KG1 (cell line): Measurements from ENCODE around the gene CLEC4C.

ENCODE experiments used
- DNase-seq: peaks from one replicate; lab custom pipeline; 2025; lab: John Stamatoyannopoulos, UW

The CLEC4C gene

DNA sequence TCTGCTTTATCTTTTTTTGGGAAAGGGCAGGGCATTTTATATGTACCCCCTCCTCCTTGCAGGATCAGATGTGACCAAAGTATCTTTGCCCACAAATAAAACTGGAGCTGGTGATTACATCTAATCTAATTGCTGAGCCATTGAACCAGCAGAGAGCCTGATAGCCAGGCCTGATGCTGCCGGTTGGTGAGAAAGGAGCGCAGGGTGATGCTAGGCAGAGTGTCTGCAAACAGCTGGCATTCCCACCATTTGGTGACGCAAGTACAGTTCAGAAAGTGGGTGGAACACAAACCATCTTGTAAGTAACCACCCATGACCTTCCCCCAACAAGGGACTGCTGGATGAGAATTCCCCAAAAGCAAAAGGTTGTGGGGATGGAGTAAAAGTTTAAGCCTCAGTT is 23.2 kb downstream of the CLEC4C start:
- no peak for DNase-seq

GRCh38 chr12:7719946-7720730 is 27.0 kb downstream of the CLEC4C start:
- DNase-seq = no peak

DNA sequence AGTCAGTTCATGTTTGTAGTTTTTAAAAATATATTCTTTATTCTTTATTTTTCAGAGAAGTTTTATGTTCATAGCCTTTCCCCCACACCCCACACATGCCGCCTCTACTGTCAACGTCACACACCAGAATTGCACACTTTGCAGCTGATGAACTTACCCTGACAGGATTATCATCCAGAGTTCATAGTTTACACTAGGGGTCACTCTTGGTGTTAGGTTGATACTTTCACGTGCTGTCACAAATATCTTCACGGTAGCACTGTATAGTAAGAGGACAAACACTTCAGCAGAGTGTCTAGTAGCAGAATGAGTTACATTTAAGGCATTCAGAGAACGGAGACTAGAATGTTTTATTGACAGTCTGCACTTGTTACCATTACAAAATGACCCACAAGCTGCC is 30.8 kb downstream of the CLEC4C start:
- DNase-seq = no peak

DNA sequence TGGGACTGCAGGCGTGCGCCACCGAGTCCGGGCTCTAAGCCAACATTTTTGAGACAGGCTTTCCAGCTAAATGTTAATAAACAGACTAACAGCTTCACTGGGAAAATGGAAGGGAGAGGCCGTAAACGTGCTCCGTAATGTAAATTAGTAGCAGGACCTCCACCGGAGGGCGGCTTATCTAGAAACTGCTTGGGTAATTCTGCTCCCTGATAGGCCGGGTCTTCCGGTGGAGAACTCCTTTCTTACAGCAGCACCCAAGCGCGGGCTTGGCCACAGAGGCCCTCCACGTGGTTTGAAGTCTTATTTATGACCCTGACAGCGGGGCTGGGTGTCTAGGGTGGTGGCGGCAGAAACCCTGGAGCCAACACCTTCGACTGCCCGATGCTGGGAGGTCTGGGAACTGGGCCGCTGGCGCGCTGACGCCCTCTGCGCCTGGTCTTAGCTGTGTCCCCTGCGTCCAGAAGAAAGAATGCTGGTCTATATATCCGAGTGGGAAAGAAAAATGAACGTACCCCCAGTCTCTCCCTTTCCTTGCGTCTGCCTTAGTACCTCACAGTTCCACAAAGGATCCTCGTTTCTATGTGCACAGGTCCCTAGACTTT is 34.2 kb downstream of the CLEC4C start:
- no peak for DNase-seq

- no peak for DNase-seq
These were observed 36.0 kb downstream of the CLEC4C start, which contains the start of gene DPPA3 for GRCh38 chr12:7711133-7711532. Gene DPPA3, plus strand, starts transcription at chr12:7711433. Its CDS starts 138 bp downstream, at chr12:7711571.

DNA sequence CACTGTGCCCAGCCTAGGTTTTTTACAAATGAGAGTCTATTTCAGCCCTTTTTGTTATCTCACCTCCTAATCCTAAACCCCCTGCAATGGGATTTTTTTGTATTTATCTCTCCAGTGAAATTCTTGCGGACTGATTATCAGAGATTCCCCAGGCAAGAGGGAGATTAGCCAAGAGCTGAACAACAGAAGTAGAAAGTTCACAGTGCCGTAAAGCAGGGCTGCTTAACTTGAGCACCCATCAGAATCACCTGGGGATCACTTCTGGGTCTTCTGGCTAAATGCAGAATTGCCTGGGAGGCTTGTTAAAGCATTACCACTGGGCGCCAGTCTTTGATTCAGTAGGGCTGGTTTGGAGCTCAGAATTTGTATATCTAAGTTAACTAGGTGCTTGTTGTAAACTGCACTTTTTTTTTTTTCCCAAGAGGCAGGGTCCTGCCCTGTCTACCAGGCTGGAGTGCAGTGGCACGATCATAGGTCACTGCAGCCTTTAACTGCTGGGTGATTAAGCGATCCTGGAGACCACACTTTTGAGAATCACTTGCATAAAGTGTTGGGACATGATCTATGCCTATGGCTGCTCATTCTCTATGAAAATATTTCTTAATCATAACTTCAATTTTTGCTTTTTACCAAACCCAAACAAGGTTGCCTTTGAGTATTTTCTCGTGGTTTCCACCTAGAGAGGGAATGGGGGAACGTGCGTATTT is 37.1 kb downstream of the CLEC4C start:
- DNase-seq = no peak

DNA sequence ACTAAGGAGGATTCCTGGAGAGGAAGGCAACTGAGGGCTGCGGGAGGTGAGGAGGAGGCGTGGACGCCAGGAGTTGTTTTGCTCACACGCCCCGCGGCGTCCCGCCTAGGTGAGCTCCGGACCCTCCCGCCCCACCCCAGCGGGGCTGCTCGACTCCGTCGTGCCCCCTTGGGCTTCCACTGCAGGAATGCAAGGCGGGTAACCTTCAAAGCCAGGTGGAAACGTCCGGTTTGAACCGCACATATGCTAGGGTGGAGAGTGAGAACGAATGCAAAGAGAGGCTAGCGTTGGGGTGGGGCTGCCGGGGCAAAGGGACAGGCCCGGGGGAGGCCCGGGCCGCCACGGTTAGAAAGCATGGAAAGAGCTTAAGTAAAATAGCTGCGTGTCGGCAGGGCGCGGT is 41.3 kb downstream of the CLEC4C start:
- DNase-seq = no peak

DNA sequence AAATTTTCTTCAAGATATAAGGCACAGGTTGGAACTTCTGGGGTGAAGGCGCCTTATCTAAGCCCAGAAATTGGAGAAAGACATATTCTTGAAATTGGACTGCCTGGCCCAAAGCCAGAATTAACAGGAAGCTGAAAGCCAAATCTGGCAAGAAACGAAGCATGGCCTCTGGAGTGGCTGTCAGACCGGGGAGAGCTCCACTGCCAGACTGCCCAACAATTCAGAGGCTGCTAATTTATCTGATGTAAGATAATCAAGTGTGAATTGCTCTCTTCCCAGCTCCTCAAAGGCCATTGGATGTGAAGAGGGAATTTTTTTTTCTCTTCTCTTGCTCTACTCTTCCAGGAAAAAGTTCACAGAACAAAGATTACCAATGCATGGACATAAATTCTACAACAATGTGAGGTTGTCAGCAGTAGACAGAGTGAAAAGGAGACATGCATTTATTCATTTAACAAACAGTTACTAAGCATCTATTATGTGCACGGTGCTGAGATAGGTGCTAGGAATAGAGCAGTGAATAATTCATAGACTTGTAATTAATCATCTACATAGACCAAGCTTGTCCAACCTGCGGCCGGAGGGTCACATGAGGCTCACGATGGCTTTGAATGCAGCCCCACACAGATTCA is 51.5 kb downstream of the CLEC4C start, which contains the start of gene GDF3:
Gene GDF3 (minus strand): TSS at position 210 of the 632 bp plus-strand sequence. CDS start 47 bp downstream, at position 163.
- no peak for DNase-seq

DNA sequence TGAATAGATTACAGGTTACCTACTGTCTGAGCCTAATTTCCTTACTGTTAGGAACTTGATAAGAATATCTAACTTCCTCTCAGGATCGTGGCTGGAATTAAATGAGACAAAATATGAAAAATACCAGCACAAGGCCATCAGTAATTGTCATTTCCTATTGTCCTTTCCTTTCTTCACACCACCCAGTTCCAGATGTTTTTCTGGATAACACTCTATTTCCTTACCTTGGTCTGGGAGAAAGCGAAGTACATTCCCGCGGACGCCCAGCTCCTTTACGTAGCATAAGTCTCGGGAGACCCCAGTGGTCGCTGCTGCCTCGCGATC is 52.0 kb downstream of the CLEC4C start:
- no peak for DNase-seq

DNA sequence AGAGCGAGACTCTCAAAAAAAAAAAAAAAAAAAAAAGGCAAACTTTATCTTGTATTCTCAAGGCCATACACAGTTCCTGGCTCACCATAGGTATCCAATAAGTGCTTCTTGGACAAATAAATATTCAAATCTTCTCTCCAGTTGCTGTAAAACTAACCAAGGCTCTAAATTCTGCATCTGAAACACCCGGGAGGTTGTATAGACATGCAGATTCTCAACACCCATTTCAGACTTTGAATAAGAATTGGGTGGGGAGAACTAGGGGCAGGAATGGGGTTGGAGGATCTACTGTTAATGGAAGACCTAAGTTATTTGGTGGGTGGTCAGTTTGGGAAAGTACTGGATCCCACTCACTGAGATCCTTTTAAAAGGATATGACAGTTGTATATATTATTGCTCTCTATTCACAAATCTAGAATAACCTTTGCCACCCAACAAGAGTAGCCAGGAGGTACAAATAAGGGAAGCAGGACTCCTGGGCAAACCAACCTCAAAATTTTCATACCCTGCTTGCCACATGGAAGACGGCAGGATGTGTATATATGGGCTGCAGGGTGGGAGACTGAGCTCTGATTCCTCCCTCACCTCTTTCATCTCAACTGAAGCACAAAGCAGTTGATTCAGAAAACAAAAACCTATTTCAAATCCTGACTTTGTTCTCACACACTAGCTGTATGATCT is 52.5 kb downstream of the CLEC4C start:
- DNase-seq = no peak

DNA sequence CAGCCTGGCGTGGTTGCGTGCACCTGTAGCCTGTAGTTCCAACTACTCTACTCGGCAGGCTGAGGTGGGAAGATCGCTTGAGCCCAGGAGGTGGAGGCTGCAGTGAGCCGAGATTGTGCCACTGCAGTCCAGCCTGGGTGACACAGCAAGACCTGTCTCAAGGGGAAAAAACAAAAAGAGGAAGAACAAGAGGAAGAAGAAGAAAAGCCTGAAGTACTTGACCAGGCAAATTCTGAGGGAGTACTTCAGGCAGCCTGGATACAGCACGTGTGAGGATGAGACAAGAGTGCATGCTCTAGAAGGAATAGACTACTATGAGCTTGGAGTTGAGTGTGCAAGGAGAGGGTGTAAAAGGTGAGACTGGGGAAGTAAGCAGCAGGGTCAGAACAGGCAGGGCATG is 53.4 kb downstream of the CLEC4C start:
- no peak for DNase-seq

- no peak for DNase-seq
These were observed 65.6 kb downstream of the CLEC4C start for GRCh38 chr12:7681535-7681934.
